ENCODE data around the gene ZFHX3. TPM values are rescaled to one million over a fixed set of nuclear protein-coding genes. Genes with fewer than 3 reads are reported as not detected.

ZFHX3 gene
- total RNA-seq, 2 donors from 2014 or later: 9.2 to 18.9 TPM

DNA sequence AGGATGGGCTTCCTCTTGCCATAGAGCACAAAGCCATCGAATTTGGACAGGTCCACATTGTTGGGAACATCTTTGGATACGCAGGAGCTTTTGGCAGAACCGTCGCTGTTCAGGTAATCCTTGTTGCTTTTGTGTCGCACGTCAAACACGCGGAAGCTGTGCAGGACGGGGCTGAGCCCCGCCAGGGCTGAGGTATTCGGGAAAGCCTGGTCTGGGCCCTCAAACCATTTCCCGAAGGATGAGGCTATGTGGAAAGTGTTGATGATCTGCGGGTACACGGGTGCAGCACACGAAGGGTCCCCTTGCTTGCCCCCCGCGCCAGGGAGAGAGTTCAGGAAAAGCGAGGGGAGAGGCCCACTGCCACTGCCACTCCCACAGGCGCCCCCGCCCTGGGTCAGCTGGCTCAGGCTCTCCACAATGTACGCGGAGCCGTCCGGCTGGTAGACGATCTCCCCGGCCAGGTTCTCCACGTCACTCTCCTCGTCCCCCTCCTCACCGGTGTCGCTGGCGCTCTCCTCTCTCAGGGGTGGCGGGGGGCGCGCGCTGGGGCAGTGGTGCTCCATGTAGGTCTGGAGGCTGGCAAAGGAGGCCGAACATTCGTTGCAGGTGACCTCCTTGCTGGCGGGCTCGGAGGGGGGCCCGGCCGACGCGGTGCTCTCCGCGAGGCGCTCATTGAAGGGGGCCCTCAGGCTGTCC, 88.5 kb downstream of the ZFHX3 start:
- Histone ChIP-seq H3K27ac (no peak overlapping the region), H3K9me3 (no peaks in the 10 kb centered on the region), H3K36me3 (peaks cover 32% of the 10 kb centered on the region), H3K4me3 (no peak overlapping the region), H3K4me1 (peaks cover 0 to 4% of the 10 kb centered on the region in 2 donors), H3K27me3 (no peaks in the 10 kb centered on the region)
- no peak for DNase-seq (ENCODE audit: low spot score)
- TF ChIP-seq, protein P1, sequence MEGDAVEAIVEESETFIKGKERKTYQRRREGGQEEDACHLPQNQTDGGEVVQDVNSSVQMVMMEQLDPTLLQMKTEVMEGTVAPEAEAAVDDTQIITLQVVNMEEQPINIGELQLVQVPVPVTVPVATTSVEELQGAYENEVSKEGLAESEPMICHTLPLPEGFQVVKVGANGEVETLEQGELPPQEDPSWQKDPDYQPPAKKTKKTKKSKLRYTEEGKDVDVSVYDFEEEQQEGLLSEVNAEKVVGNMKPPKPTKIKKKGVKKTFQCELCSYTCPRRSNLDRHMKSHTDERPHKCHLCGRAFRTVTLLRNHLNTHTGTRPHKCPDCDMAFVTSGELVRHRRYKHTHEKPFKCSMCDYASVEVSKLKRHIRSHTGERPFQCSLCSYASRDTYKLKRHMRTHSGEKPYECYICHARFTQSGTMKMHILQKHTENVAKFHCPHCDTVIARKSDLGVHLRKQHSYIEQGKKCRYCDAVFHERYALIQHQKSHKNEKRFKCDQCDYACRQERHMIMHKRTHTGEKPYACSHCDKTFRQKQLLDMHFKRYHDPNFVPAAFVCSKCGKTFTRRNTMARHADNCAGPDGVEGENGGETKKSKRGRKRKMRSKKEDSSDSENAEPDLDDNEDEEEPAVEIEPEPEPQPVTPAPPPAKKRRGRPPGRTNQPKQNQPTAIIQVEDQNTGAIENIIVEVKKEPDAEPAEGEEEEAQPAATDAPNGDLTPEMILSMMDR (IDR thresholded peaks at IDR 0.05): no peak

DNA sequence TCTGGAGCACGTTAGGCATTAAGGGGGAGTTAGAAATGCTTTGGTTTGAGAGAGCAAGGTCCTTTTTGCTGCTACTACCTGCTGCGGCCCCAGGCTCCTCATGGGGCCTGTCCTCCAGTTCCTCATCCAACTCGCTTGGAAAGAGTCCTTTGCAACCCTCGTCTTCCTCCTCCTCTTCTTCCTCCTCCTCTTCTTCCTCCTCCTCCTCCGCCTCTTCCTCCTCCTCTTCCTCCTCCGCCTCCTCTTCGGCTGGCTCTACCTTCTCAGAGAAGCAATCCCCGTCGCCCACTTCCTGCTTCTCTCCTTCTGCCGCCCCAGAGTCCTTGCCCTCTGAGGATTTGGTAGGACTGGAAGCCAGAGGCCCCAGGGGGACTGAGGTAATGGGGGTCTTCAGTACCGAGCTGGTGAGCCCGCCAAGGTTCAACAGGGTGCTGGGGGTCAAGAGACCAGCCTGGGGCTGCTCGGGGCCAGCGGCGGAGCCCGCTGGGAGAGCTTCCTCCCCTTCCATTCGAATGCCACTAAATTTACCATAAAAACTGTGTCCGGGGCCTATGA, 89.3 kb downstream of the ZFHX3 start:
- no peaks in the 10 kb centered on the region for H3K27me3 ChIP-seq
- TF ChIP-seq, protein P1 (IDR thresholded peaks at IDR 0.05): no peak
- H3K36me3 ChIP-seq: peaks cover 32% of the 10 kb centered on the region
- no peaks in the 10 kb centered on the region for H3K9me3 ChIP-seq
- H3K4me3 ChIP-seq: no peak overlapping the region
- peaks cover 0 to 7% of the 10 kb centered on the region in 2 donors for H3K4me1 ChIP-seq
- no peak for DNase-seq (ENCODE audit: low spot score)
- no peak overlapping the region for H3K27ac ChIP-seq

DNA sequence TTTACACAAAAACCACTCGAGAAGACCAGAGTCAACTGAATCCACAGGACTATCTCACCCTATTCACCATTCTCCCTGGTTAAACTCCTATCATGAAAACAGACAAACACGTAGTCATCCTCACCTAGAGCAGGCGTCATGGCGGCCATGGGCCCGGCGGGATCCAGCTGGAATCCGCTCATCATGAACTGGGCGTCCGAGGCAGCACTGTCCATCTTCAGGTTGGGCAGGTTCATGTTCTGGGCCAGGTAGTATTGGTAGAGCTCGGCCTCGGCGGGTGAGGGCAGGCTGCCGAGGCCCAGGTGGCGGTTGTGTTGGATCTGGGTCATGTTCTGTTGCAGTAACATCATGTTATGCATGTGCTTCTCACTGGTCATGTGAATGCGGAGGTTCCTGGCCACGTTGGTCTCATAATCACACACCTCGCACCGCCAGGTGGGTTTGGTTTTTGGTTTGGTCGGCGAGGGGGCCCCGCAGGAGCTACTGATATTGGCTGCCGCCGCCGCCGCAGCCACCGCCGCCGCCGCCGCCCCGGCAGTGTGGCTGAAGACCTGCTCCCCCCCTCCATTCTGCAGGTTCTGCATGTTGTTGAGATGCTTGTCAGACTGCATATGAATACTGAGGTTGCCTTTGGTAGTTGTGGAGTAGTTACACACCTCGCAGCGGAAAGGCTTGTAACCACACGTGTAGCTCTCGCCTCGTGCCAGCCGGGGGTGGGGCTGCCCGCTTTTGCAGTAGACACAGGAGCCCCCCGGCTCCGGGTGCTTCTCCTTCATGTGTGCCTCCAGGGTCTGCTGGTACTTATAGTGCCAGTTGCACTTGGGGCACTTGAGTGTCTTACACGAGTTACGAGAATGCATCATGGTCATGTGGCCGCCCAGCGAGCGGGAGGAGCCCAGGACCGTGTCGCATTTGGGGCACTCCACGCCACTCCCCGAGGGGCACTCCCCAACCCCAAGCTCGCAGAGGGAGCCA, 90.3 kb downstream of the ZFHX3 start:
- Histone ChIP-seq H3K4me1 (peaks cover 0 to 11% of the 10 kb centered on the region in 2 donors), H3K9me3 (no peaks in the 10 kb centered on the region), H3K27ac (no peak overlapping the region), H3K36me3 (peaks cover 32% of the 10 kb centered on the region), H3K27me3 (no peaks in the 10 kb centered on the region), H3K4me3 (no peak overlapping the region)
- TF ChIP-seq, protein P1 (IDR thresholded peaks at IDR 0.05): no peak
- no peak for DNase-seq (ENCODE audit: low spot score)

DNA sequence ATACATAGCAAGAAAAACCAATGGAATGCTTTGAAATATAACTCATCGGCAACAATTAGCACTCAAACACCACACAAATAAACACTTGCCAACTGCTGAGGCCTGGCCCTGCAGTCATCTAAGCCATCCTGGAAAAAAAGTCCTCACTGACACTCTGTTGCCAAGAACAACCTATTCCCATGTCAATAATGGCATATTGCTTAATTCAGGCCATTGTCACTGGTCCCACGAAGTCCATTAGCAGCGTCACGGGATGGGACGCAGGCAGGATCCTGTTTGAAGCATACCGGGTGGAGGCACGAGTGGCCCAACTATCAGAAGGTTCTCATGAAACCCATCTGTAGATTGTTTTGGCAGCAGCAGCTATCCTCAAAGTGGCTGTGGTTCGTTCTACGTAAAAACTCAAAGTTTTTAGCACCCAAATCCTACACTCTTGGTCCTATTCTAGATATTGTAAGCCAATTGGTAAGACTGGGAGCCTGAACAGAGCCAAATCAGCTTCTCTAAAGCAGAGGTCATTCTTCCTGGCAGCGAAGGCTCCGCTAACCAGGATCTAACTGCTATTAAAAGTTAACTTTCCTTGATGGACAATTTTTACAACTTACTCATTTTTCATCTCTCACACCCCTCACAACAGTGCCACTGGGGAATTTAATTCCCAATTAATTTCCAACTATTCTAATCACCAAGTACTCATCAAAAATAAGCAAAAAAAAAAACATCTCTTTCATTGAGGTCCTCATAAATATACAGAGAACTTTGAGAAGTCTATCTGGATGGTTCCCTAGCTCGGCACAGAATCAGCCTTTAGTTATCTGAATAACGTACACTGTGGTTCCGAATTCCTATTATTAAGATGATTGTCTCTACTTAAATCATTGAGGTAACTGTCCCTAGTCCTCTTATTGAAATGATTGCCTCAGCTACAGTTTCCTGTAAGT, 91.5 kb downstream of the ZFHX3 start:
- TF ChIP-seq, protein P1 (IDR thresholded peaks at IDR 0.05): no peak
- DNase-seq (ENCODE audit: low spot score): no peak
- H3K9me3 ChIP-seq: no peaks in the 10 kb centered on the region
- H3K4me1 ChIP-seq: peaks cover 0 to 16% of the 10 kb centered on the region in 2 donors
- H3K4me3 ChIP-seq: no peak overlapping the region
- H3K27ac ChIP-seq: peak overlapping the region in 1 of 2 donors; percentile 13
- H3K36me3 ChIP-seq: peaks cover 32% of the 10 kb centered on the region
- no peaks in the 10 kb centered on the region for H3K27me3 ChIP-seq

DNA sequence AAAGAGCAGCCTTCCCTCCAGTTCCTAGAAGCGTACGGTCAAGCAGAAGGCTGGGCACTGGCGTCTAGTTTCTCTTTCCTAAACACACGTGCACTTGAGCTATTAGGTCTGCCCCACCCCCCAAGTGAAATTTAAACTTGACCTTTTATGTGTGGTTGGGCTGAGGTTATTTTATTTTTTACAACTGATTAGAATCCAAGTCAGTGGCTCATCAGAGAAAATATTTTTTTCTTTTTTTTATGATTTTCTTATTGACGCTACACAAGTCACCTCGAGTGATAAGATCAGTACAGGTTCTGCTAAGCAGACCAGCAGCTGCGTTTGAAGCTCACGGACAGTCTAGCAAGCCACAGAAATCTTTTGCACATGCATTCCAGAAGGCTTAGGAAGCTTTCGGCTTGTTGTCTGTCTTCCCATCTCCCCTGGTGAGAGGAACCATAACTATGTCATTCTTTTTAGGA, 95.1 kb downstream of the ZFHX3 start:
- H3K36me3 ChIP-seq: peaks cover 29% of the 10 kb centered on the region
- no peak for DNase-seq (ENCODE audit: low spot score)
- H3K4me1 ChIP-seq: peaks cover 0 to 23% of the 10 kb centered on the region in 2 donors
- TF ChIP-seq, protein P1 (IDR thresholded peaks at IDR 0.05): no peak
- H3K4me3 ChIP-seq: no peak overlapping the region
- peak overlapping the region in 1 of 2 donors; percentile 52 for H3K27ac ChIP-seq
- H3K27me3 ChIP-seq: no peaks in the 10 kb centered on the region
- H3K9me3 ChIP-seq: no peaks in the 10 kb centered on the region

Measured in right atrium auricular region (tissue), 2 donors.